ENCODE results near the gene TMEM256.

DNA sequence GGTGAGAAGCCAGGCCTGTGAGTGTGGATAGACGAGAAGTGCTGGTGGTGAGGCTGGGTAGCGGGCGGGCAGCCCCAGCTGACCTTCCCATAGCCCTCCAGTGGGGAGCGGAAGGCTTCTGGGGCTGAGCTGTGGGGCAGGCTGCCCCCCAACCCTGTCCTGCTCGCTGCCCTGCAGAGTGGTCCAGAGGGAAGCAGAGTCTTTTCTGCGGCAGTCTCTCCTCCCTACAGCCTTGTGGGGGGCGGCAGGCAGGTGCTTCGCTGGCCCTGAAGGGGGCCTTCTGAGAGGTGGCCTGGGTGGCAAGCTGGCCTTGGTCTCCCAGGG, 7.5 kb upstream of the TMEM256 start:
- TF ChIP-seq, protein P1, sequence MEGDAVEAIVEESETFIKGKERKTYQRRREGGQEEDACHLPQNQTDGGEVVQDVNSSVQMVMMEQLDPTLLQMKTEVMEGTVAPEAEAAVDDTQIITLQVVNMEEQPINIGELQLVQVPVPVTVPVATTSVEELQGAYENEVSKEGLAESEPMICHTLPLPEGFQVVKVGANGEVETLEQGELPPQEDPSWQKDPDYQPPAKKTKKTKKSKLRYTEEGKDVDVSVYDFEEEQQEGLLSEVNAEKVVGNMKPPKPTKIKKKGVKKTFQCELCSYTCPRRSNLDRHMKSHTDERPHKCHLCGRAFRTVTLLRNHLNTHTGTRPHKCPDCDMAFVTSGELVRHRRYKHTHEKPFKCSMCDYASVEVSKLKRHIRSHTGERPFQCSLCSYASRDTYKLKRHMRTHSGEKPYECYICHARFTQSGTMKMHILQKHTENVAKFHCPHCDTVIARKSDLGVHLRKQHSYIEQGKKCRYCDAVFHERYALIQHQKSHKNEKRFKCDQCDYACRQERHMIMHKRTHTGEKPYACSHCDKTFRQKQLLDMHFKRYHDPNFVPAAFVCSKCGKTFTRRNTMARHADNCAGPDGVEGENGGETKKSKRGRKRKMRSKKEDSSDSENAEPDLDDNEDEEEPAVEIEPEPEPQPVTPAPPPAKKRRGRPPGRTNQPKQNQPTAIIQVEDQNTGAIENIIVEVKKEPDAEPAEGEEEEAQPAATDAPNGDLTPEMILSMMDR (IDR thresholded peaks at IDR 0.05) = no peak
- TF ChIP-seq ZFX (IDR thresholded peaks at IDR 0.05; ENCODE audit: borderline replicate concordance) = no peak

Data from 22Rv1 (cell line).